Measurements from ENCODE around the gene MED4.
A peak's percentile ranks its signal among the peaks of the same experiment; 100 is the strongest.
"Not testable (repeated sequence)": the region's sequence is repeated elsewhere in the genome, so short reads cannot be mapped to it uniquely, and the experiment has no call there.

Gene MED4

GRCh38 chr13:48093588-48093987 lies 1.3 kb downstream of the MED4 start:
- no peak for DNase-seq

GRCh38 chr13:48086272-48086671 lies 8.6 kb downstream of the MED4 start:
- DNase-seq: no peak

GRCh38 chr13:48081739-48082138 lies 13.2 kb downstream of the MED4 start:
- DNase-seq: no peak

- no peak for DNase-seq
Observed at GRCh38 chr13:48078251-48078656, 16.6 kb downstream of the MED4 start.

DNA sequence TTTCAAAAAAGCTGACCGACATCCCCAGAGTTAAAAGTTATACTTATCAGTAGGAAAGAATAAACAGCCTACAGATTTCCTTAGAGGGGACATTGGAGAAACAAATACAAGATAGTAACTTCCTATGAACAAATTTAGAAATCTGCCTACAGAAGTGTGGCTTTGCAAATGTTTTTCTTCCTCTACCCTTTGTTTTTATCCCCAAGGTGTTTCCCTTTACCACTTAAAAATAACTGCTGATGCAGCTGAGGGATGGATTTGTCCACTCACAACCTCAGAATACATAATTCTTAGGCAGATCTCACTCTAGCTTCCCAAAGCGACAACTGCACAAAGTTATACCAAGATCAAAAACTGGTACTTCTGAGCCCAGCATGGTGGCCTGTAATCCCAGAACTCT lies 20.9 kb downstream of the MED4 start:
- no peak for DNase-seq

GRCh38 chr13:48072787-48073186 lies 22.1 kb downstream of the MED4 start:
- no peak for DNase-seq

DNA sequence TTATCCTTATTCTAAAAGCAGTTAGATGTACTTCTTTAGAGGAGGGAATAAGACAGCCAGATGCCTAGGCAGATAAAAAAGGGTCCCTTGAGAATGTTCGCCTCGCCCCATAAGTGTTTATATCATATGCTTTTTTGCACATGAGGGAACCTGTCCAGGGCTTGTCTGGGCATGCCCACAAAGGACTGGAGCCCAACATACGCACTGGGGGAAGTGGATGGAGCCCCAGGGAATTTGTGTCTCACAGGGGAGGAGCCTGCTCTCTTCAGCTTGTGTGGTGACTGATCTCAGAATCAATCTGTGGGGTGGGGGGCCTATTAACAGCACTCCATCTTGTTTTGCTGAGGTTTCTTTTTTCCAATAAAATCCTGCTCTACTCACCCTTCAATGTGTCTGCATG lies 22.6 kb downstream of the MED4 start:
- no peak for DNase-seq

GRCh38 chr13:48070942-48071341 lies 24.0 kb downstream of the MED4 start:
- no peak for DNase-seq

DNA sequence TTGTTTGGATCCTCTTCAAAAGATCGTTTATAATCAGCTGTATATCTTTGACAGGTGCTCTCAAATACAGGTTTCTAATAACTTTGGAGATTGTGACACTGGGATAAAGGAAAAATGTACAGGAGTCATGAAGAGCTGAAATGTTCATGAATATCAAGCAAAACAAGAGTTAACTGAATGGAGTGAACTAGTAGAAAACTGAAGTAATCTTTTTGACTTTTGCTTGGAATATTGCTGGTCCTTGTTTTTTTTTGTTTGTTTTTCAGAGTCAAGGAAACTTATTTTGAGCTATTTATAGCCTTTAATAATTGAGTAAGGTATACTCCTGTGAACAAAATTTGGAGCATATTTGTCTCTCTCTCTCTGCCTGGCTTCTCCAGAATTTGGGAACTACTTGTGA lies 25.3 kb downstream of the MED4 start:
- DNase-seq: no peak

- no peak for DNase-seq
Observed at GRCh38 chr13:48068952-48069351, 26.0 kb downstream of the MED4 start.

DNA sequence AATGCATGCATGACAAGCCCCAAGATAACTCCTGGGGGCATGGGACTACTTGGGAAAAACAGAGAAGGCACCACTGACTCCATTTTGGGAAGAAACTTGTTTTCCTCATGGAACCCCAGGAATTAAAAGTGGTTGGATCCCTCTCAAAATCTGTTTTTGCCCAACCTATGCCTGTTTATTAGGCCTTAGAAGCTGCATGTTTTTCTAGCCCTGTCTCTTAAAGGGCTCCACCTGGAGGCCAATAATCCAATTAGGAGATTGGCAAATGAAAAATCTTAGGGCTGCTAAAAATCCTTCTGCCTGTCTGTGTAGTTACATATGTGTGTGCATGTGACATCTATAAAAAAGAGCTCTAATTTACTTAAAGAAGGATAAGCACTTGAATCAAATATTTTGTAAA lies 26.9 kb downstream of the MED4 start:
- no peak for DNase-seq

DNA sequence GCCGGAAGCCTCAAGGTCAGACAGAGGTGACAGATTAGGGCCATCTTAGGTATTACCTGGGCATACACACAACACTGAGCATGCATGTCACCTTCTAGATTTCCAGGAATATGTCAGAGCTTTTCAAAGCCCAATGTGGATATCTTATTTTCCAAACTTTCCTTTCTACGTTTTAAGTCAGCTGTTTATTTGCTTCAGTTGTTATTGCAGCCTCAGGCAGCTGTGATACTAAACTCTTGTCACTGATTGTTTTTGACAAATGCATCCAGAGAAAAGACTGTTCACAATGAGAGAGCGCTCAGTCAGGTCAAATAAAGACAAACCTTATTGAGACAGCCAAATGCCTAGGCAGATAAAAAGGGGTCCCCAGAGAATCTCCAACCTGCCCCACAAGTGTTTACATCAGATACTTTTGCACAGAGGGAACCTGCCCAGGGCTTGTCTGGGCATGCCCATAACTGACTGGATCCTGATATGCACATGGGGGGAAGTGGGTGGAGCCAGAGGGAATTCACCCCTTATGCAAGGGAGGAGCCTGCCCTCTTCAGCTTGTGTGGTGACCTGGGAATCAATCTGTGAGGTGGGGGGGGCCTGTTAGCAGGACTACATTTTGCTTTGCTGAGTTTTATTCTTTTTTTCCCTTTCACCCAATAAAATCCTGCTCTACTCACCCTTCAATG lies 28.5 kb downstream of the MED4 start:
- DNase-seq: no peak

DNA sequence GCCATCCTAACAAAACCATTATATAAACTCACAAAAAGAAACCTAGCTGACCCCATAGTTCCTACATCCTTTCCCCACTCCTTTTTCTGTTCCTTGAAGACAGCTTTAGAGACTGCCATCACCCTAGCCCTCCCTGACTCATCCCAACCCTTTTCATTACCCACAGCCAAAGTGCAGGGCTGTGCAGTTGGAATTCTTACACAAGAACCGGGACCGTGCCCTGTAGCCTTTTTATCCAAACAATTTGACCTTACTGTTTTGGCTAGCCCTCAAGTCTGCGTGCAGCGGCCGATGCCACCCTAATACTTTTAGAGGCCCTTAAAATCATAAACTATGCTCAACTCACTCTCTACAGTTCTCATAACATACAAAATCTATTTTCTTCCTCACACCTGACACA lies 35.0 kb downstream of the MED4 start:
- DNase-seq: not testable (repeated sequence)

DNA sequence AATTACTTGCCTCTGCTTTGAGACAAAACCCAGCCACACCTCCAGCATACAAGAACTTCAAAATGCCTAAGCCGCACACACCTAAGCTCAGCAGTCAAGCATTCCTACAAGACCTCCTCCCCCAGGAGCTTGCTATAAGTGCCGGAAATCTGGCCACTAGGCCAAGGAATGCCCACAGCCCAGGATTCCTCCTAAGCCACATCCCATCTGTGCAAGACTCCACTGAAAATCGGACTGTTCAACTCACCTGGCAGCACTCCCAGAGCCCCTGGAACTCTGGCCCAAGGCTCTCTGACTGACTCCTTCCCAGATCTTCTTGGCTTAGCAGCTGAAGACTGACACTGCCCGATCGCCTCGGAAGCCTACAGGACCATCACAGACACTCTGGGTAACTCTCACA lies 36.4 kb downstream of the MED4 start:
- DNase-seq: not testable (repeated sequence)

DNA sequence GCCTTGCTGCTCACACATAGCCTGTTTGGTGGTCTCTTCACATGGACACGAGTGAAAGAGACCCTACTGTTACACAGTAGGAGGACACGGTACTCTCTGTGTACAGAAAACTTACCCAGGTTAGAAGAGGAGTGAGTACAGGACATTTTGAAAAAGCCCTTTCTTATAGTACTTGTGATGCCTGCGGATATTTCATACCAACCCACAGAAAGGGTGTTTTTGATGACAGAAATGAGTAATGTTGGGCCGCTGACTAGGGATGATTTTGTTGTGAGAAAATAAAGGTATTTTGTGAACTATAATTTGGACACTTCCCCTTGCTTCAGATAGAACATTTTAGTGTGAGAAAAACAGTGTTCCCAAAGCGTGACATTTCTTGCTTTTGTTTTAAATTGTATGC lies 39.2 kb downstream of the MED4 start:
- DNase-seq: no peak

- DNase-seq: no peak
Observed at GRCh38 chr13:48054601-48055000, 40.3 kb downstream of the MED4 start.

DNA sequence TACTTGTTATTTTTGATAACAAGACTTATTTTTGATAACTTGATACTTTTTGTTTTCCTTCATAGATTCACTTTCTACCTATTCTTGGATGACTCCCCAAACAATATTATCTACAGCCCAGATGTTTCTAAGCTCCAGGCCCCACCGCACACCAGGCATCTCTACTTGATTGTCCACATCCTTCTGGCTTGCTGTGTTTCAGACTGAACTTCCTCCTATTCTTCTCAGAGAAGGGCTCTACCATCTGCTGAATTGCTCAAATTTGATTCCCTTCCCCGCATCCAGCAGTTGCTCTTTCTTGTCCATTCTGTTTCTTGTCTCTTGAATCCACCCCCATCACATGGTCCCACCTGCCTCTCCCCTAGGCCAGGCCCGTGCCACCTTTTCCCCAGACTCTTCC lies 44.4 kb downstream of the MED4 start:
- DNase-seq: no peak

- DNase-seq: no peak
Observed at GRCh38 chr13:48043789-48044503, 51.0 kb downstream of the MED4 start.

DNA sequence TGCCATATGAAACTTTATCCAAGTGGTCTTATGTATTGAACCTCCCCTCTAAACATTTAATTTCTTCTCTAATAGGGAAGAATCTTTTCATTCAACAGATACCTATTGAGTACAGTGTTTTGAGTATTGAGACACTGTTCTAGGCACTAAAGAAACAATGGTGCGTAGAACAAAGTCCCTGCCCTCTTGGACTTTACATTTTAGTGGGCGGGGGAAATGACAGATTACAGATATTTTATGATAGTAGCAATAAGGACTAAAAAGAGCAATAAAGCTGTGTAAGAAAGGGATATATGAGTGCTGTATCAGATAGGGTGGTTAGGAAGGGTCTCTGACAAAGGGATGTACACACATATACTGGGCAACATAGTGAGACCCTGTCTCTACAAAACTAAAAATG lies 52.0 kb downstream of the MED4 start:
- DNase-seq: no peak

DNA sequence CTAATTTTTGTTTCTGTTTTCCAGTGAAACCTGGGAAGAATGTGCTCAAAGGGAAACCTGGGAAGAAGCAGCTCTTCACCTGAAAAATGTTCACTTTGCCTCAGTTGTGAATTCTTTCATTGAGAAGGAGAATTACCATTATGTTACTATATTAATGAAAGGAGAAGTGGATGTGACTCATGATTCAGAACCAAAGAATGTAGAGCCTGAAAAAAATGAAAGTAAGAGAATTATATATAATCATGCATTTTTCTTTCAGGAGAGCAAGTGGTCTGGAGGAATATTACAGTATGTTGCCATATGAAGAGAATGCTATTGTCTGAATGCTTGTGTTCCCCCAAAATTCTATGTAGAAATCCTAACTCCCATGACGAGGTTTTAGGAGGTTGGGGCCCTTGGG lies 54.0 kb downstream of the MED4 start:
- DNase-seq: no peak

DNA sequence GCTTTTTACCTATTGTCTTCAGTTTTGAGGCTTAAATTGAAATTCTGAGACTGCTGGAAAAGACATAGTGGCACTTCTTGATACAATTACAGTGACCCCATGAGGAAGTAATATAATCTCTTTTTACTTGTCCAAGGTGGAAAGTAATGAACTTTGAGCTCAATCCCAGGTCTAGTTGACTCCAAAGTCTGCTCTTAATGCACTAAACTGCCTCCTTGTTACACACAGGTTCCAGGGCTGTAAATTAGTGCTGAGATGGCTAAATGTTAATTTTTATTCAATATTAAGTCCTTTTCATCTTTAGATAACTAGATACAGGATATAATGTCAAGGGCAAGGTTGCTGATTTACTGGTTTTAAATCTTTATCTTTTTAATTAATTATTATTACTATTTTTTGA lies 54.9 kb downstream of the MED4 start:
- DNase-seq: no peak

DNA sequence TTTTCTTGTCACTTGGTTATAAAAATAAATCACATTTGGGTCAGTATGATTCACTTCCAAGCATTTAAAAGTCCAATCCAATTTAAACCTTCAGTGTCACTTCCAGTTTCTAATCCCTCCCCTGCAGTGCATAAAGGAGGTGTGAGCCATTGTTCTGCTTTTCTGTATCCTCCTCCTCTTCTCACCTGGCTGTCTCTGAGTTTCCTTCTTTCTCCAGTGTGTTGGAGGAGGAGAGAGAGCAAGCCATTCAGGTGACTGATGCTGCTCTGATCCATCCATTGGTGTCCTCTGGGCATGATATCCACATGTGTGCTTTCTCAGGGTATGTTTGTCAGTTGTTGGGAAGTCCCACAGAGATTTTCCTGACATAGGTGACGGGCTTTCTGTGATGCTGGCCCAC lies 56.1 kb downstream of the MED4 start:
- DNase-seq: no peak

GRCh38 chr13:48037346-48038173 lies 57.3 kb downstream of the MED4 start, which contains the start of gene NUDT15:
NUDT15 (plus strand) TSS chr13:48037726; CDS start chr13:48037747, 21 bp downstream.
- DNase-seq: peak; percentile 95

DNA sequence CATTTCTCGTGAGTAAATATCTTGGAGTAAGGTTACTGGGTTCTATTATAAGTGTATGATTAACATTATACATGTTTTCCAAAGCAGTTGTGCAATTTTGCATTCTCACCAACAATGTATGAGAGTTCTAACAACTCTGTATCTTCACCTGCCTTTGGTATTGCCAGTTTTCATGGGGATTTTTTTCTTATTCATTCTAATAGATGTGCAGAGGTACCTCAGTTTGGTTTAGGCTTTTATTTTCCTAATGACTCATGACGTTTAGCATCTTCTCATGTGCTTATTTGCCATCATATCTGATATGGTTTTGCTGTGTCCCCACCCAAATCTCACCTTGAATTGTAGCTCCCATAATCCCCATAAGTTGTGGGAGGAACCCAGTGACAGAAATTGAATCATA lies 65.0 kb downstream of the MED4 start:
- no peak for DNase-seq

Measured in activated CD4-positive, alpha-beta T cell treated with anti-CD3 and anti-CD28 coated beads, Interleukin-2, amount 50 U/mL, for 1 hour (primary cell).